GM18519 (cell line): ENCODE data around the gene ADRA2B.
"Not testable (repeated sequence)": the region's sequence is repeated elsewhere in the genome, so short reads cannot be mapped to it uniquely, and the experiment has no call there.

Experiments
- ATAC-seq: cut with Tn5 transposase; IDR thresholded peaks from one replicate; pipeline ENCODE4 v1.9.1; 2021; ENCODE audit warnings: mild to moderate bottlenecking, moderate library complexity; ENCODE audit not compliant: unreplicated experiment, low FRiP score

Gene ADRA2B

GRCh38 chr2:96091141-96091710, 25.1 kb downstream of the ADRA2B start:
- ATAC-seq, result no peak

GRCh38 chr2:96090196-96090926, 26.0 kb downstream of the ADRA2B start:
- ATAC-seq, result no peak

DNA sequence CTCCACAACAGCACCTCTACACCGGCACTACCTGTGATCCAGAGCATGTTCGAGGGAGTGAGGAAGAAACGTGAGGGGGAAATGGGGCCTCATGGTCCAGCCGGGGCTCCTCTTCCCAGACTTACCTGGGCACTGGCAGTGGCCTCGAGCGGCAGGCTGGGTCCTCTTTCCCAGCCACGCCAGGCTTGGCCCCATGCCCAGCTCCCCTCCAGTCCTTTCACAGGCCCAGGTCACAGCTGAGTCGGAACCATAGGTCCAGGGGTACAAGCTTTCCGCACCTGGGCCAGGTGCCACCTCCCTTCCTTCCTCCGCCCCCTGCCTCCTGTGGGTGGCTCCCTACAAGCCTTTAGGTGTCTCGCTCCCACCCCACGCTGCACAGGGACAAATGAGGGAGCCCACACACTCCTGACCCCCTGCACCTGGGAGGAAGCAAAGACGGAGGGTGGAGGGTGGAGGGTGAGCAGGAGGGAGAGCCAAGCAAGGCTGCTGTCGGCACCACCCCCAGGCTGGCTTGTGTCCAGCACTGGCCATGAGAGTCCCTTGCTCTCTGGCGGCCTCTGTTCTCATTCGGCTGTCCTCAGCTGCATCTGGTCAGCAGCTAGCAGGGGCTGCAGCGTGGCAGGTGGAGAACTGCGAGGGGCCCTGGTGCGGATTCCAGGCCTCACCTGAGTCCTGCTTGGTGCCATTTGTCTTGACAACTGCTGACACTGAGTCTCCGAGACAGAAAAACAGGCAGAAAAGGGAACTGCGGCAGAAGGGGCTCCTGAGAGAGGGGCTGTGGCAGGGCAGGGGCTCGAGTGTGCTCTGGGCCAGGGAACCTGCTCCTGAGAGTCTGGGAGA, 26.8 kb downstream of the ADRA2B start:
- ATAC-seq, result no peak

DNA sequence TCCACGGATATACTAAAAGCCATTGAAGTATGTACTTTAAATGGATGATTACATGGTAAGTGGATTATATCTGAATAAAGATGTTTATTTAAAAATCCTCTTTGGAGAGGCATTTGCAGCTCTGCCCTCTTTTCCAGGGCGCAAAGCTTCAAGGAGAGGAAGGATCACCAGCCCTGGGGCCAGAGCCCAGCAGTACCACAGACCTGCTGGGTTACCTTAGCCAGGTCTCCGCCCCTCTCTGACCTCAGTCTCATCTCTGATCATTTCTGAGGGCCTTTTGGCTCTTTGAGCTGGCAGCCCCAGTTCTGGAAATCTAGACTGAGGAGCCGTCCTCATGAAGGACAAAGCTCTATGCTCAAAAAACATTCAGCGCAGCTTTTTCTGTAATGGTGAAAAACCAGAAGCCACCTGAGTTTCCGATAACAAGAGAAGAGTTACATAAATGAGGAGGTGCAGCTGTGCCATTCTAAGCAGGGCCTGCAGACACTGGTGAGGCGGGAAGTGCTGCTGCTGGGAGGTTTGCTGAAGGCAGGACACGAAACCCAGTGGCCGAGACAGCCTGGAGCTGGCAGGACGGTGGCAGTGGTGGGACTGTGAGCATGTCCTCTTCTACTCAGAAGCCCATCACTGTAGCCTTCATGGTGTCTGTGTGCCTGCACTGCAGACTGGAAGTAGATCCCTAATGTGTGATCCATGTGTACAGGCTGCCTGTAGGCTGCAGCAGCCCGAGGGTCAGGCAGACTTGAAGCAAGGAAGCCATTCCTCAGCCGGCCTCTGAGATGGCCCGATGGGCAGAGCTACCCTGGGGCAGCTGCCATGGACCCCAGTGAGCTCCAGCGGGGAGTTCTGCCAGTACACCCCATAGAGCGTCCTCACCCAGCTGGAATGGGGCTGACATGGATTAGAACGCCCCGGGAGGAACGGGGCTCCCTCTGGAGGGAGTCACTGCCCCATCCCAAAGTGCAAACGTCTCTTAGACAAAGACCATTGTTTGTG, 27.7 kb downstream of the ADRA2B start:
- ATAC-seq, result no peak

- no peak for ATAC-seq
Observed at GRCh38 chr2:96087130-96087529, 29.2 kb downstream of the ADRA2B start.

DNA sequence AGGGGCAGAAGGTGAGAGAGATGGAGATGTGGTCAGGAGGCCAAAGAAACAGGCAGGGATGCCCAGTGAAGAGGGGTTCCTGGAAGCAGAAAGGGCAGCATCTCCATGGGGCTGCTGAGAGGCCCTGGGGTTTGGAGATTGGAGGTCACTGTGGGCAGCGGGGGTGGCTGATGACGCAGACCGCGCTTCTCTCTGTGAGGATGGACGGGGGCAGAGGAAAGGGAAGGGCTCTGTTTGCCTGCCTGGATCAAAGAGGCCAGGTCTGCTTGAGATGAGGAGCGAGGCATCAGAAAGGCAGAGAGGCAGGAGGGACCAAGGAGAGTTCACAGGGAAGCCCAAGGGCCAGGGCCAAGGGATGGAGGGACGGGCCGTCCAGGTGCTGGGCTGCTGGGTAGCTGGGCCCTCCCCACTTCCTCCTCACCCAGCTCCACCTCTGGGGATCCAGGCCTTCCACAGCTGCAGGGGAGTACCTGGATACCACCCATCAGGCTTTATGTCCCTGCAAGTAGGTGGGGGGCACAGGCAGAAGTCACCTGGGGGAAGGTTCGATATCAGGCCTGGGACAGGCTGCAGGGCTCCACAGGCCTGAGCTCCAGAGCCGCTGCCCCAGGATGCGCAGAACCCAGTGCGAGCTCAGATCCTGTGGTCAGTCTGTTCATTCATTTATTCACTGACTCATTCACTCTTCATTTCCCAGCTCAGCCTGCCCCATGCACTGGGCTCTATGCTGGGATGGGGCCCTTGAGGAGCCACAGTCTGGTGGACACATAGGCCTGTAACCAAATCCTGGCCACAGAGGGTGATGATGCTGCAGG, 30.6 kb downstream of the ADRA2B start:
- no peak for ATAC-seq

- not testable (repeated sequence) for ATAC-seq
Observed at GRCh38 chr2:96084858-96085518, 31.4 kb downstream of the ADRA2B start.

GRCh38 chr2:96083989-96084857, 32.1 kb downstream of the ADRA2B start:
- ATAC-seq, result no peak

GRCh38 chr2:96083064-96083939, 33.1 kb downstream of the ADRA2B start:
- ATAC-seq, result no peak

DNA sequence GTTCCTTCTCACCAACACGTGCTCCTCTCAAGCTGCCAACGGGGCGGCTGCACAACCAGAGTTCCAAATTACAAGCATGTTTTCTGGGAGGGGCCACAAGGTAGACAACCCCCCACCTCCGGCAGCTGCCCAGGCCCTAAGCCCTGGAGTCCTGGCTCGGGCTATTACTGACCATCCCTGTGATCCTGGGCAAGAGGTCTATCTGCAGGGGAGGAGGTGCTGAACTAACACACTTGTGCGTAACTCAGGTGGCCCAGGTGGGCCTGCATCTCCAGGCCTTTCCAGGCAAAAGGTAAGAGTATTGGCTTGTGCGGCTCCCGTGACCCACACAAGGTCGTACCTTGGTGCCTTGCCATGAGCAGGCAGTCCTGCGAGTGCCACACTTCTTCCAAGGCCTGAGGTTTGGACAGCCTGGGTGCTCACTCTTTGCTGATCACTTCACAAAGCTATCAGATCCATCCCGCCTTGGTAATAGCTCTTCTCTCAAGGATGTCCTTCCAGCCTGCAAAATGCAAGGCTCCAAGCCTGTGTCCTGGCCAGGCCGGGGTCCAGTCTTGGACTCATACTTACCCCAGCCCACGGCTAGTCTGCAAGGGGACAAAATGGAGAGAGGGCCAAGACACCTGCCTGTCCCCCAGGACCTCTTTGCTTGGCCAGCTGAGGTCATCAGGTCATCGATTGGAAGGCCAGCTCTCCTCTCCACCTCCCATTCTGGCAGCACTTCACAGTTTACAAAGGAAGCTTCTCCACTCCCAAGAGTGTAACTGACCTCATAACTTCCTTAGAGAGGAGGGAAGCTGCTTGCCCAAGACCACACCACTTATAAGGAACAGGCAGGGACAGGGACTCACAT, 33.9 kb downstream of the ADRA2B start:
- ATAC-seq, result no peak

DNA sequence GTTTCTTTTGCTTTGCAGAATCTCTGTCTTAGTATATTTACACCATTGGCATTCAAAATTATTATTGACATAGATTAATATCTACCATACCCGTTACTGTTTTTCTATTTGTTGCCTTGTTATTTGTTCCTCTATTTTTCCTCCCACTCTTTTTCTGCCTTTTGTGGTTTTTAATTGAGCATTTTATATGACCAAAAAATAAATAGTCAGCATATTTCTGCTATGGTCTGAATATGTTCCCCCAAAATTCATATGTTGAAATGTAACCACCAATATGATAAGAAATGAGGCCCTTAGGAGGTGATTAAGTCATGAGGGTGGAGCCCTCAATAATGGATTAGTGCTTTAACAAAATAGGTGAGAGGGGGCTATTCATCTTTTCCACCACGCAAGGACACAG, 35.3 kb downstream of the ADRA2B start:
- ATAC-seq, result no peak

DNA sequence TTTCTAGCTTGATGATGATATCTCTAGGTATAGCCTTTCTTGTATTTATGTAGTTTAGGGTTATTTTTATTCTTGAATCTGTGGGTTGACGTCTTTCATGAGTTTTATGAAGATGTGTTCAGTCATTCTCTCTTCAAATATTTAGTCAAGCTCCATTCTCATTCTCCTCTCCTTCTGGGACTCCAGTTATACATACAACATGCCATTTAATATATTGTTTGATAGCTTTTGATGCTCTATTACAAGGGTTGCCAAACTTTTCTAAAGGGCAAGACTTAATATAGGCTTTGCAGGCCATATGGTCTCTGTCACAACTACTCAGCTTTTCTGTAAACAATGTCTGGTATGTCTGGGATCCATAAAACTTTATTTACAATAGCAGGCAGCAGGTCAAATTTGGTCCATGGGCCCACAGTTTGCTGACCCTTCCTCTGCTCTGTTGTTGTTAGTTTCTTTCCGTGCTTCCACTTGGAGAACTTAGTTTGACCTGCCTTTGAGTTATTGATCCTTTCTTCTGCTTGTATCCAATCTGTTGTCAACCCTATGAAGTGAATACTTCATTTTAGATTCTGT, 41.1 kb downstream of the ADRA2B start:
- no peak for ATAC-seq

GRCh38 chr2:96074156-96074555, 42.2 kb downstream of the ADRA2B start:
- ATAC-seq, result no peak

GRCh38 chr2:96073170-96073775, 43.1 kb downstream of the ADRA2B start:
- no peak for ATAC-seq

GRCh38 chr2:96072746-96073145, 43.6 kb downstream of the ADRA2B start:
- no peak for ATAC-seq
